DND-41 (cell line): Measurements from ENCODE around the gene MME.

Experiments used
- ATAC-seq: fragments of 200-7000 bp; cut with Tn5 transposase; 3 replicates; pipeline ENCODE4 v1.9.1; 2021; ENCODE audit warnings: low read depth; ENCODE audit not compliant: insufficient read depth
- DNase-seq: peaks from one replicate; pipeline ENCODE4 v3.0.0-alpha.2; 2020
- H2AFZ ChIP-seq: 2 replicates; pipeline ENCODE4 v1.6.0; 2012; ENCODE audit warnings: low read depth, low read length
- H3K27ac ChIP-seq: 2 replicates; pipeline ENCODE4 v1.5.1; 2012; ENCODE audit warnings: low read length, inconsistent platforms
- H3K27me3 ChIP-seq: fragments of 200-600 bp; sonication (generic); 2 replicates; pipeline ENCODE4 v1.6.0; 2012; ENCODE audit warnings: low read length, mild to moderate bottlenecking, inconsistent platforms; ENCODE audit not compliant: insufficient read depth, poor library complexity
- H3K36me3 ChIP-seq: 2 replicates; pipeline ENCODE4 v1.5.1; 2012; ENCODE audit warnings: low read length, inconsistent platforms; ENCODE audit not compliant: insufficient read depth
- H3K4me1 ChIP-seq: 2 replicates; pipeline ENCODE4 v1.5.1; 2012; ENCODE audit warnings: mild to moderate bottlenecking, low read length; ENCODE audit not compliant: insufficient read depth
- H3K4me2 ChIP-seq: 2 replicates; pipeline ENCODE4 v1.6.0; 2012; ENCODE audit warnings: mild to moderate bottlenecking, moderate library complexity, low read length, inconsistent platforms; ENCODE audit not compliant: insufficient read depth
- H3K4me3 ChIP-seq, 2 experiments: fragments of 200-600 bp in 1 of 2; shearing (Covaris generic) in 1 of 2; 2 replicates each; pipeline ENCODE4 v1.5.1; 2012 to 2016; ENCODE audit warnings: inconsistent platforms in 2 of 2, low read length in 2 of 2, mild to moderate bottlenecking in 2 of 2, low read depth in 1 of 2, moderate library complexity in 1 of 2
- H3K79me2 ChIP-seq: 2 replicates; pipeline ENCODE4 v1.6.0; 2012; ENCODE audit warnings: low read length, inconsistent platforms; ENCODE audit not compliant: insufficient read depth
- H3K9ac ChIP-seq: 2 replicates; pipeline ENCODE4 v1.6.0; 2012; ENCODE audit warnings: low read depth, mild to moderate bottlenecking, inconsistent platforms, low read length, moderate library complexity
- H3K9me3 ChIP-seq: 2 replicates; pipeline ENCODE4 v1.5.1; 2012; ENCODE audit warnings: low read length, moderate library complexity, mild to moderate bottlenecking, inconsistent platforms; ENCODE audit not compliant: insufficient read depth, severe bottlenecking
- H4K20me1 ChIP-seq: 2 replicates; pipeline ENCODE4 v1.6.0; 2012; ENCODE audit warnings: low read length; ENCODE audit not compliant: insufficient read depth
- EZH2 ChIP-seq: IDR thresholded peaks from 3 replicates; pipeline ENCODE4 v1.6.1; 2012; ENCODE audit warnings: borderline replicate concordance, low read depth, mild to moderate bottlenecking, moderate library complexity, low read length, inconsistent platforms; ENCODE audit not compliant: severe bottlenecking
- TF ChIP-seq, protein P1 (sequence below): IDR thresholded peaks from 2 replicates; pipeline ENCODE4 v1.5.1; 2012; ENCODE audit warnings: borderline replicate concordance, low read length, moderate library complexity, mild to moderate bottlenecking; ENCODE audit not compliant: poor library complexity, severe bottlenecking; ENCODE audit errors: extremely low read depth

Gene MME

DNA sequence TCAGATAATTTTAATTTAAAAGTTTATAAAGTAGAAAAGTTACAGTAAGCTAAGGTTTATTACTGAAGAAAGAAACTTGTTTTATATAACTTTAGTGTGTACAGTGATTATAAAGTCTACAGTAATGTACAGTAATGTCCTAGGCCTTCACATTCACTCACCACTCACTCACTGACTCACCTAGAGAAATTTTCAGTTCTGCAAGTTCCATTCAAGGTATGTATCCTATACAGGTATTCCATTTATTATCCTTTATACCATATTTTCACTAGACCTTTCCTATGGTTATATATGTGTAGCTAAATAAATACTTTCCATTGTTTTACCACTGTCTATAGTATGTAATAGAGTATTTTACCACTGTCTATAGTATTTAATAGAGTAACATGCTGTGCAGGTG is 33.2 kb upstream of the MME start:
- Histone ChIP-seq H3K4me1 (no peaks in the 10 kb centered on the region), H3K36me3 (no peaks in the 10 kb centered on the region), H2AFZ (no peak overlapping the region), H3K27me3 (no peaks in the 10 kb centered on the region), H4K20me1 (no peaks in the 10 kb centered on the region), H3K79me2 (no peaks in the 10 kb centered on the region), H3K27ac (no peak overlapping the region), H3K9ac (no peak overlapping the region), H3K4me2 (no peak overlapping the region), H3K9me3 (peaks cover 6% of the 10 kb centered on the region), H3K4me3 (no peak overlapping the region)
- DNase-seq, result no peak
- TF ChIP-seq, protein P1, sequence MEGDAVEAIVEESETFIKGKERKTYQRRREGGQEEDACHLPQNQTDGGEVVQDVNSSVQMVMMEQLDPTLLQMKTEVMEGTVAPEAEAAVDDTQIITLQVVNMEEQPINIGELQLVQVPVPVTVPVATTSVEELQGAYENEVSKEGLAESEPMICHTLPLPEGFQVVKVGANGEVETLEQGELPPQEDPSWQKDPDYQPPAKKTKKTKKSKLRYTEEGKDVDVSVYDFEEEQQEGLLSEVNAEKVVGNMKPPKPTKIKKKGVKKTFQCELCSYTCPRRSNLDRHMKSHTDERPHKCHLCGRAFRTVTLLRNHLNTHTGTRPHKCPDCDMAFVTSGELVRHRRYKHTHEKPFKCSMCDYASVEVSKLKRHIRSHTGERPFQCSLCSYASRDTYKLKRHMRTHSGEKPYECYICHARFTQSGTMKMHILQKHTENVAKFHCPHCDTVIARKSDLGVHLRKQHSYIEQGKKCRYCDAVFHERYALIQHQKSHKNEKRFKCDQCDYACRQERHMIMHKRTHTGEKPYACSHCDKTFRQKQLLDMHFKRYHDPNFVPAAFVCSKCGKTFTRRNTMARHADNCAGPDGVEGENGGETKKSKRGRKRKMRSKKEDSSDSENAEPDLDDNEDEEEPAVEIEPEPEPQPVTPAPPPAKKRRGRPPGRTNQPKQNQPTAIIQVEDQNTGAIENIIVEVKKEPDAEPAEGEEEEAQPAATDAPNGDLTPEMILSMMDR, result no peak
- no peak for TF ChIP-seq EZH2
- ATAC-seq, result no peak

DNA sequence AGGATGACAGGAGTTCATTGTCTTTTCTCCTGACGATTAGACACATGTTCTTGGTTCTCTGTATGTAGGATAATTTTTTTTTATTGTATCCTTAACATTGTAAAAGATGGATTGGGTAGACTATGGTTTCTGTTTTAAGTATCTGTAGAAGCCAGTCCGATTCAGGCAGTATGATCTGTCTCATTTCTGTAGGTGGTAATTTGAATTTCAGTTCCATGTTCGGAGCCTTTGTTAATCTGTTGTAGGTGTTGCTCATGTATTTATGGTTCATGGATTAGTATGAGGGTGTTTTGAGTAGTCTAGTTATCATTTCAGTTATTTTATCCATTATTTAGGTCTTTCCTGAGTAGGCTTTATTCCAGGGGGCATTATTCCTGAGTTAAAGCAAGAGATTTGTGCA is 32.4 kb upstream of the MME start:
- no peaks in the 10 kb centered on the region for H4K20me1 ChIP-seq
- H3K36me3 ChIP-seq, result no peaks in the 10 kb centered on the region
- no peak overlapping the region for H2AFZ ChIP-seq
- no peaks in the 10 kb centered on the region for H3K27me3 ChIP-seq
- H3K4me2 ChIP-seq, result no peak overlapping the region
- TF ChIP-seq, protein P1, result no peak
- TF ChIP-seq EZH2, result no peak
- H3K9ac ChIP-seq, result no peak overlapping the region
- no peak for ATAC-seq
- no peaks in the 10 kb centered on the region for H3K79me2 ChIP-seq
- H3K27ac ChIP-seq, result no peak overlapping the region
- peaks cover 13% of the 10 kb centered on the region for H3K9me3 ChIP-seq
- DNase-seq, result no peak
- no peaks in the 10 kb centered on the region for H3K4me1 ChIP-seq
- no peak overlapping the region for H3K4me3 ChIP-seq

DNA sequence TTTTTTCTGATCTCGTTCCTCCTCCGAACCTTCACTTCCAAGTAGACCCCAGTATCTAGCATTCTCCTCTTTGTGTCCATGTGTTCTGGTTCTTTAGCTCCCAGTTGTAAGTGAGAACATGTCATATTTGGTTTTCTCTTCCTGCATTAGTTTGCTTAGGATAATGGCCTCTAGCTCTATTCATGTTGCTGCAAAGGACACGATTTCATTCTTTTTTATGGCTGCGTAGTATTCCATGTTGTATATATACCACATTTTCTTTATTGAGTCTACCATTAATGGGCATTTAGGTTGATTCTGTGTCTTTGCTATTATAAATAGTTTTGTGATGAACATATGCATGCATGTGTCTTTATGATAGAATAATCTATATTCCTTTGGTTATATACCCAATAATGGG is 30.2 kb upstream of the MME start:
- Histone ChIP-seq H3K4me2 (no peak overlapping the region), H4K20me1 (no peaks in the 10 kb centered on the region), H3K9me3 (peaks cover 24% of the 10 kb centered on the region), H3K27me3 (no peaks in the 10 kb centered on the region), H3K79me2 (no peaks in the 10 kb centered on the region), H3K36me3 (no peaks in the 10 kb centered on the region), H3K4me3 (no peak overlapping the region), H3K9ac (no peak overlapping the region), H2AFZ (no peak overlapping the region), H3K27ac (no peak overlapping the region), H3K4me1 (no peaks in the 10 kb centered on the region)
- ATAC-seq (no peak), DNase-seq (no peak)
- TF ChIP-seq, protein P1, result no peak
- TF ChIP-seq EZH2, result no peak

DNA sequence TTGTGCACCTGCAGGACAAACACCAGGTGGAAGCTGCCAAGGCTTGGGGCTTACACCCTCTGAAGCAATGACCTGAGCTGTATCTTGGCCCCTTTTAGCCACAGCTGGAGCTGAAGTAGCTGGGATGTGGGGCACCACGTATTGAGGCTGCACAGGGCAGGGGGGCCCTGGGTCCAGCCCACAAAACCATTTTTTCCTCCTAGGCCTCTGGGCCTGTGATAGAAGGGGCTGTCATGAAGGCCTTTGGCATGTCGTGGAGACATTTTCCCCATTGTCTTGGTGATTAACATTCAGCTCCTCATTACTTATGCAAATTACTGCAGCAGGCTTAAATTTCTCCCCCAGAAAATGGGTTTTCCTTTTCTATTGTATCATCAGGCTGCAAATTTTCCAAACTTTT is 27.6 kb upstream of the MME start:
- no peaks in the 10 kb centered on the region for H3K36me3 ChIP-seq
- ATAC-seq (no peak), DNase-seq (no peak)
- H3K27ac ChIP-seq, result no peak overlapping the region
- no peaks in the 10 kb centered on the region for H3K79me2 ChIP-seq
- 0 out of 2 replicates have a peak, but pooled peaks cover 2% of the 10 kb centered on the region for H3K4me1 ChIP-seq
- no peaks in the 10 kb centered on the region for H3K27me3 ChIP-seq
- H2AFZ ChIP-seq, result no peak overlapping the region
- H3K4me2 ChIP-seq, result no peak overlapping the region
- no peak overlapping the region for H3K9ac ChIP-seq
- peaks cover 30% of the 10 kb centered on the region for H3K9me3 ChIP-seq
- no peak overlapping the region for H3K4me3 ChIP-seq
- TF ChIP-seq, protein P1, result no peak
- no peak for TF ChIP-seq EZH2
- H4K20me1 ChIP-seq, result no peaks in the 10 kb centered on the region
